ENCODE data around the gene GRM7.
A peak's percentile ranks its signal among the peaks of the same experiment; 100 is the strongest.

GRM7 gene

GRCh38 chr3:7678521-7678920 is 817.6 kb downstream of the GRM7 start:
- no peak for DNase-seq

- DNase-seq, result no peak
Measured at GRCh38 chr3:7682822-7683229, 821.9 kb downstream of the GRM7 start.

GRCh38 chr3:7683426-7683825 is 822.5 kb downstream of the GRM7 start:
- no peak for DNase-seq

GRCh38 chr3:7684182-7684715 is 823.3 kb downstream of the GRM7 start:
- DNase-seq, result peak; percentile 8

- no peak for DNase-seq
Measured at GRCh38 chr3:7687428-7688147, 826.7 kb downstream of the GRM7 start.

- DNase-seq, result no peak
Measured at GRCh38 chr3:7692866-7693265, 832.0 kb downstream of the GRM7 start.

GRCh38 chr3:7693976-7694375 is 833.1 kb downstream of the GRM7 start:
- no peak for DNase-seq

- DNase-seq, result peak; percentile 3
Measured at GRCh38 chr3:7695049-7695448, 834.1 kb downstream of the GRM7 start.

GRCh38 chr3:7696320-7696719 is 835.4 kb downstream of the GRM7 start:
- DNase-seq, result no peak

GRCh38 chr3:7697548-7697947 is 836.6 kb downstream of the GRM7 start:
- DNase-seq, result peak; percentile 3

GRCh38 chr3:7700539-7700938 is 839.6 kb downstream of the GRM7 start:
- peak; percentile 76 for DNase-seq

GRCh38 chr3:7700977-7701376 is 840.1 kb downstream of the GRM7 start:
- DNase-seq, result peak; percentile 72

GRCh38 chr3:7707187-7707586 is 846.3 kb downstream of the GRM7 start:
- DNase-seq, result peak; percentile 6

GRCh38 chr3:7709376-7710082 is 848.6 kb downstream of the GRM7 start:
- DNase-seq, result no peak

- DNase-seq, result peak; percentile 84
Measured at GRCh38 chr3:7710284-7710683, 849.4 kb downstream of the GRM7 start.

- no peak for DNase-seq
Measured at GRCh38 chr3:7713724-7714123, 852.8 kb downstream of the GRM7 start.

- DNase-seq, result no peak
Measured at GRCh38 chr3:7720649-7721297, 859.9 kb downstream of the GRM7 start.

GRCh38 chr3:7721869-7722268 is 861.0 kb downstream of the GRM7 start:
- DNase-seq, result no peak

- no peak for DNase-seq
Measured at GRCh38 chr3:7728566-7729519, 867.9 kb downstream of the GRM7 start.

- no peak for DNase-seq
Measured at GRCh38 chr3:7733933-7734332, 873.0 kb downstream of the GRM7 start.

- DNase-seq, result peak; percentile 6
Measured at GRCh38 chr3:7734456-7734855, 873.5 kb downstream of the GRM7 start.

GRCh38 chr3:7737263-7737662 is 876.3 kb downstream of the GRM7 start:
- no peak for DNase-seq

- no peak for DNase-seq
Measured at GRCh38 chr3:7739754-7740153, 878.8 kb downstream of the GRM7 start.

All from NCI-H69 (cell line).